ENCODE data around the gene VN1R5.
"Not testable (repeated sequence)": the region's sequence is repeated elsewhere in the genome, so short reads cannot be mapped to it uniquely, and the experiment has no call there.

Gene VN1R5

DNA sequence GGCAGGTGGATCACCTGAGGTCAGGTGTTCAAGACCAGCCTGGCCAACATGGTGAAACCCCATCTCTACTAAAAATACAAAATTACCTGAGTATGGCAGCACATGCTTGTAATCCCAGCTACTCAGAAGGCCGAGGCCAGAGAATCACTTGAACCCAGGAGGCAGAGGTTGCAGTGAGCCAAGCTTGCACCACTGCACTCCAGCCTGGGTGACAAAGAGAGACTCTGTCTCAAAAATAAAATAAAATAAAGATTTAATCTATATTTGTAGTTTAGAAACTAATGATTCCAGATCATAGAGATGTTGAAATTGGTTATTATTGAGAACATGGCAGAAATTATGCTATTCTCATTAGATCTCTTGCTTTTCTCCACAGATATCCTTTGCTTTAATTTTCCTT lies at the start of gene VN1R5:
Gene VN1R5, plus strand, starts transcription at position 301 of the 400 bp plus-strand sequence.
- not testable (repeated sequence) for DNase-seq

DNA sequence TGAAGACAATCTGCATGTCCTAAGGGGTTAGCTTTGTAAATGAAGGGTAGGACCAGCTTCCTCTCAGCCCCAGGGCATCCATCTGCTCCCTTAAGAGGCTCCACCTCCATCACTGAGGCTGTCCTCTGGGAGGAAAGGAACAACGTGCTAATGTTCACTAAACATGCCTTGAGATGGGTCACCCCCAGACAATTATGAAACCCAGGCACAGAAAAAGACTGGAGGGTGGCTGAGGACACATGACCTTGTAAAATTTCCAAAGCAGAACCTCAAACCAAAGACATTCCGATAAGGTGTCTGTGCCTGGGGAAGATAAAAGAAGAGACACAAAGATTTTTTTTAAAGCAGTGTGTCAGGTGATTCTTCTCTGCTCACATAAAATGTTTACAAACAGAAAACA lies 46.5 kb upstream of the VN1R5 start:
- peak; percentile 31 for DNase-seq

DNA sequence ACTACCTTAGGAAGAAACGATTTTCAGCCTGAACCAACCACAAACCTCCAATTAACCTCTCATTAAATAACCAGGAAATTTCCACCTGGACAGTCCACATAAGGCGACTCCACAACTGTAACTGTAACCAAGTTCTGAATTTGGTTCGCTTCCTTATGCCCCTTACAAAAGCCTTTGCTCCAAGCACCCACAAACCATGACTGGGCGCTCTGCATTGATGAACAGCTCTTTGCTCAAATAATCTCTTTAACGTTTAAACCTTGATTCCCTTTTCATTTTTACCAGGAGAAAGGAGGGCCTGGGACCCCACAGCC lies 45.9 kb upstream of the VN1R5 start:
- no peak for DNase-seq

DNA sequence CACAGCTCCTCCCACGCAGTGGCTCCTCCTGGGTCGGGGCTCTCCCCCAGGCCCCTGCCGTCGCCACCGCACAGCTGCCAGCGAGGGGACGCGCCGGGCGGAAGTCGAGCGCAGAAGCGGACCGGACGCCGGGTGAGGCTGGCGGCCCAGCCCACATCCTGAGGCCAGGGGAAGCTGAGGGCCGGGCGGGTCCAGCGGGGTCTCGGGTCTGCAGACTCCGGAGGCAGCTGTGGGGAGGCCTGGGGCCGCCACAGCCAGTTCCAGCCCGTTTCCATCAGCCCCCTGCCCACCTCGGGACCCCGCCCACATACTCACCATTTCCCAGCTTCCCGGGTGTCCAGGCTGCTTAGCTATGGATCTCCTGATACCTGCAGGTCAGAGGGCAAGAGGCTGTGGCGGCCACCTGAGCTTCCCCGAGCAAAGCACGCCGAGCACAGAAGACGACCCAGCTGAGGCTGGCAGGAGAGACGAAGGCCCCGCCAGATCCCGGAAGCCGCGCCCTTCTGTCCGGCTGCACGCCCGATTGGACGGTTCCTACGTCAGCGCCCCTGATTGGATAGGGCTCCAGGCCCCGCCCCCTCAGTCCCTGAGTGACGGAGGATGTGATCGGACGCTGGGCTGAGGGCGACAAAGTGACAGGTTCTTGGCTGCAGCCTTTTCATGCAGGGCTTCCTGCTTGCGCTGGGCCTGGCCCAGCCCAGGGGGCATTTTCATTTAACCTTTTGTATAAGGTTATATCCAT lies 45.3 kb upstream of the VN1R5 start:
- peak; percentile 94 for DNase-seq

DNA sequence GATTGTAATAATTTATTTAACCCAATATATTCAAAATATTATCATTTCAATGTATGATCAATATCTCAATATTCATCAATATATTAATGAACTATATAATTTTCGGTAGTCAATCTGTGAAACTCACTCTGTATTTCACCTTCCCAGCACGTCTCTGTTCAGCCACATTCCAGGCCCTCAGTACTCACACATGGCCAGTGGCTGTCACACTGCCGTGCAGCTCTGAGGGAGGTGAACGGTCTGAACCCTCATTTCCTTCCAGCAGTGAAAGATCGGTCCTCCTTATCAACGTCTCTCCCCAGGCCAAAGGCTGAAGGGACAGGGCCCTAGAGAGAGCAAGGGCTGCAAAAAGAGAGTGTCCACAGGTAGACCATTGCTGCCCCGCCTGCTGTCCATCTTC lies 44.5 kb upstream of the VN1R5 start:
- DNase-seq, result no peak

DNA sequence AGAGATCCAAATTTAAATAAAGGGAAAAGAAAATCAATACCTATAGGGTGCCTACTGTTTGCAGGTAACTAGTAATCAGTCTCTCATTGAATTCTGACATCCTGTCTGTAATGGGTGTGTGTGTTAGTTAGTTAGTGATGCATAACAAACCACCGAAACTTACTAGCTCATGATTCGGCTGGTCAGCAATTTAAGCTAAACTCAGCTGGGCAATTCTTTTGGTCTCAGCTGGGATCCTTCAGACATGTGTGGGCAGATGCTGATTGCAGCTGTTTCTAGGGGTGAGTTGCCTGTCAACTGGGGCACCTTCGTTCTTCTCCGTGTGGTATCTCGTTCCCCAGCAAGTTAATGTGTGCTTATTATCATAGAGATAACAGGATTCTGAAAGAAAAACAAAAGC lies 43.9 kb upstream of the VN1R5 start:
- no peak for DNase-seq

DNA sequence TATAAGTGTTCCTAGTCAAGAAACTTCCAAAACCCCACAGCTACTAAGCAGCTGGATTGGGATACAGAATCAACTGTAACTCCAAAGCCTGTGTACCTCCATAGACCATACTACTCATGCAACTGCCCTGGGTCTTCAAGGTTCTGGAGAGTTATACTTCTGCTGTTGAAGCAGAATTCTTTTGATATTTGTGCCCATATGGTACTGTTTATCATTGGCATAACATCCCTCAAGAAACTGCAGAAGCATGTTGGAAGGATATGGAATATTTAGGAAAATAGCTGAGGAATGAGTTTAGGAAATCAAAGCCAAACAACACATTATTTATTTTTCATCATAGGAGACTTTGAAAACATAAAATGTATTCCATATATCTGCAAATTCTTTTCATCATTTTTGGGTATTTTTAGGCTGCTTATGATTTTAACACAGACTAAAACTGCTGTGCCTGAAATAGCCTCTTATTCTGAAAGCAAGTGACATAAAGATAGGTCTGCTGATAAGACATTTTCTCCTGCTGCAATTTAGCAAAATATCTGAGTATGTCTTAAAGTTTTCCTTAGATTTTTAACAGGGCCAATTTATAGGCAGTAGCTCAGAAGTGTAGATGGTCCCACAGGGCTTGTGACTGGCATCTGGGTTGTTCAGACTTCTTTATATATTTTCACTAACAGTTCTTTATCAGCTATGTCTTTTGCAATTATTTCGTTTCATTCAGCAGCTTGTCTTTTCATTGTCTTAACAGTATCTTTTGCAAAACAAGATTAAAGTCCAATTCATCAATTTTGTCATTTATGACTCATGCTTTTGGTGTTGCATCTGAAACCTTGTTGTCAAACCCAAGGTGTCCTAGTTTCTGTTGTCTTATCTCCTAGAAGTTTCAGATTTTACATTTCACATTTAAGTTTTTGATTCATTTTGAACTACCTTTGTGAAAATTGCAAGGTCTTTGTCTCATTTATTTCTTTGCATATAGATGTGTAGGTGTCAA lies 43.0 kb upstream of the VN1R5 start:
- no peak for DNase-seq

DNA sequence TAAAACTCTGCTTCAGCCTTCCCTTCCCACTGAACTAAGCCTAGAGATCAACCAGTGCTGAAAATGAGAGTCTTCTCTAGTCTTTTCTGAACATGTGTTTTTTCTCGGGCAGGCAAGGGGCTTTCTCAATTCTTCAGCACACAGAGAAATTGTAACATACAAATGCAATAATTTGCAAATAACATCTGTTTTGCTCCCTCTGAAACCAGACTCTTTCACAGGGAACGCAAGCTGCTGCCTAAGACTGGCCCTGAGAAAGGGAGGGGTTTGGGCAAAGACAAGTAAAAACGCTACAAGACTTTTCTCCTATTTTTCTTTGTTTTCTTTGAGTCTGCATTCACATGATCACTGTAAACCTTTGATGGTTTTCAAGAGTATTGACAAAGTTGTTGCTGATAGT lies 39.6 kb upstream of the VN1R5 start:
- DNase-seq, result no peak

DNA sequence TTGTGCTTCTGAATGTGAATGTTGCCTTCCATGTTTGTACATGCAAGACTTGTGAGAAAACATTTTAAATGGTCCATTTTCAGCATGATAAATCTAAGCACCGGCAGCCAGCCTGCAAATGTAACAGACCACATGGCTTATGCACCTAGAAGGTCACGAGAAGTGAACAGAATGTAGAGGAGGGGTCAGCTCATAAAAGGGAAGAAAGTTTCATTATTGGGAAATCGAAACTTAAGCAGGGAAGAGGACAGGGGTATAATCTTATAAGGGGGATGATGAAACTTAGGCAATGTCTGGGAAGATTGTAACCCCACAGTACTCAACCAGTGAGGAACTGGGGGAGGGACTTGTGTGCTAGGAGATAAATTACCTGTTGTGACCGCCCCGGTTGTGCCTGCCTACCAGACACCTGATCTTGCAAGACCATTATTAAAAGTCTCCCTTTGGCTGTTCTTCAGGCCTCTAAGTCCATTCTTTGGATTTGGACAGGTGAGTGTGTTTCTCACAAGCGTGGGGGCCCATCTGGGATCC lies 37.7 kb upstream of the VN1R5 start:
- no peak for DNase-seq

DNA sequence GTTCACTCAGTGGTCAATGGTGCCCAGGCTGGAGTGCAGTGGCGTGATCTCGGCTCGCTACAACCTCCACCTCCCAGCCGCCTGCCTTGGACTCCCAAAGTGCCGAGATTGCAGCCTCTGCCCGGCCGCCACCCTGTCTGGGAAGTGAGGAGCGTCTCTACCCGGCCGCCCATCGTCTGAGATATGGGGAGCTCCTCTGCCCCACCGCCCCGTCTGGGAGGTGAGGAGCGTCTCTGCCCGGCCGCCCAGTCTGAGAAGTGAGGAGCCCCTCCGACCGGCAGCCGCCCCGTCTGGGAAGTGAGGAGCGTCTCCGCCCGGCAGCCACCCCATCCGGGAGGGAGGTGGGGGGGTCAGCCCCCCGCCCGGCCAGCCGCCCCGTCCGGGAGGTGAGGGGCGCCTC lies 35.6 kb upstream of the VN1R5 start:
- DNase-seq, result not testable (repeated sequence)

DNA sequence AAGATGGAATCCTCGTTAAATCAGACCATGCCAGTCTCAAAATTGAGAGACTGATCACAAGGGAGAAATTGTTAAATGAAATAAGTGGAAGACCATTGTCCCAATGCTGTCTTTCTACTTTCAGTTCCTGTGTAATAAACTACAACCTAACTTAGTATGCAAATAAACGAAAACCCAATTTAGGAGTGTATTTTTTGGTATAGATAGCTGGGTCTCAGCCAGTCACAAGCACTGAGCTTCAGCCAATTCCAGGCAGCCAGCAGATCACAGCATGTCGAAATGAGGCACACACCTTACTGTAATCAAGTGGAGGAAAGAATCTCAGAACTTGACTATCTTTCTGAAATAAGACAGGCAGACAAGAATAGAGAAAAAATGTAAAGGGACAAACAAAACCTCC lies 33.0 kb upstream of the VN1R5 start:
- DNase-seq, result no peak

DNA sequence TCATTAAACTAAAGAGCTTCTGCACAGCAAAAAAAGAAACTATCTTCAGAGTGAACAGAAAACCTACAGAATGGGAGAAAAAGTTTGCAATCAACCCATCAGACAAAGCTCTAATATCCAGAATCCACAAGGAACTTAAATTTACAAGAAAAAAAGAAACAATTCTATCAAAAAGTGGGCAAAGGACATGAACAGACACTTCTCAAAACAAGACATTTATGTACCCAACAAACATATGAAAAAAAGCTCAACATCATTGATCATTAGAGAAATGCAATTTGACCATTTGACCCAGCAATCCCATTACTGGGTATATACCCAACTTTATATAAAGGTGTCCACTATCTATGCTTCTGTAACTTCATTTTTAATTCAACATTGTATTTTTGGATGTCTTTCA lies 31.1 kb upstream of the VN1R5 start:
- no peak for DNase-seq

DNA sequence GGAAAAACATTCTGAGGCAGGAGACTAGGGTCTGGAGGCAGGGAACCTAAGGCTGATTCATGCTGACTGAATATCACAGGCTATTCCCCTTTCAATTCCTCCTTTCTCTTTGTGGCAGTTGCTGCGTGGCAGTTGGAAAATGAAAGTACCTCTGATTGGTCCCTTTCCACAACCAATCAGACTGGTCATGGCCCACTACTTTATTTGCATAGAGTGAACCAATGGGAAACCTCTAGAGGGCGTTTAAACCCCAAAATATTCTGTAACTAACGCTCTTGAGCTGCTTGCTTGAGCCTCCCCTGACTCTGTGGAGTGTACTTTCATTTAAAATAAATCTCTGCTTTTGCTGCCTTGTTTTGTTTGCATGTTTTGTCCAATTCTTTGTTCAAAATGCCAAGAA lies 27.7 kb upstream of the VN1R5 start:
- DNase-seq, result no peak

DNA sequence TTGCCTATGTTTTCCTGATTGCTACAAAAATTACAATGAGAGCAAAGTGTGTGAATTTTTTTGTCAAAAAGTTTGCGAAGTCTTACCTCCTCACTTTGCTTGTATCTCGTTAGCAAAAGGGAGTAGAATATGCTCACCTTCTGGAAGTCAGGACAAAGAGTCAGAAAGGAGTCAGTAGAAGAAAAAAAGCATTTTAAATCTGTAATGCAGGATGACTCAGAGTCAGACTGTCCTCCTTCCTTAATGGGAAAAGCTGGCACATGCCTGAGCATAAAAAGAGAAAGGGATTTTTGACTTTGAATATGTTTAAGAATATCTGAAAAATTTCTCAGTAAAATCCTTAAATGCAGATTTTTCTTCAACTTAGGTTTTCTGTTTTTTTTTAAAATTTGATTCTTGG lies 14.2 kb upstream of the VN1R5 start:
- no peak for DNase-seq

DNA sequence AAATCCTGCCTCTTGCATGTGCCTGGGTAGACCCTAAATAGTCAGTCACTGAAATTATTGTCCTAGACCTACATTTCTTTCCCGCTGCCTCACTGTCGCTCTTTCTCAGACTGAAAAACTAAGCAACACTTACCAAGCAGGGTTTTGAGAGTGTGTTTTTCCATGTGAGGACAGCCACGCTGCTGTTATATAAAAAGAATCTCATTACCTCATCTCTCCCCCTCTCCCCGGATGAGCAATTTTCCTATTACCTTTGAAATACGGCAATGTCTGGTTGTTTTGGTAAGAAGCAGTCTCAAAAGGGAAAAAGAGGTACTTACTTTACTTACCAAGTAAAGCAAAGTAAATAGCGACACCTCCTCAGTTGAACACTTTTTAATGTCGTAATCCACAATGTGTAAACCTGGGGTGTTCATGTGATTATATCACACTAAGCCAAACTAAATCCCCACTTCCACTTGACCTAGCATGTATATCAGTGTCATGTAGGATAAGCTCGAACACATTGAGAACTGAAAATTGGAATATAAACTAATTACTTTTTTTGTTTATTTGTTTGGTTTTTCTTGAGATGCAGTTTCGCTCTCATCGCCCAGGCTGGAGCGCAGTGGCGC lies 12.2 kb upstream of the VN1R5 start:
- no peak for DNase-seq

DNA sequence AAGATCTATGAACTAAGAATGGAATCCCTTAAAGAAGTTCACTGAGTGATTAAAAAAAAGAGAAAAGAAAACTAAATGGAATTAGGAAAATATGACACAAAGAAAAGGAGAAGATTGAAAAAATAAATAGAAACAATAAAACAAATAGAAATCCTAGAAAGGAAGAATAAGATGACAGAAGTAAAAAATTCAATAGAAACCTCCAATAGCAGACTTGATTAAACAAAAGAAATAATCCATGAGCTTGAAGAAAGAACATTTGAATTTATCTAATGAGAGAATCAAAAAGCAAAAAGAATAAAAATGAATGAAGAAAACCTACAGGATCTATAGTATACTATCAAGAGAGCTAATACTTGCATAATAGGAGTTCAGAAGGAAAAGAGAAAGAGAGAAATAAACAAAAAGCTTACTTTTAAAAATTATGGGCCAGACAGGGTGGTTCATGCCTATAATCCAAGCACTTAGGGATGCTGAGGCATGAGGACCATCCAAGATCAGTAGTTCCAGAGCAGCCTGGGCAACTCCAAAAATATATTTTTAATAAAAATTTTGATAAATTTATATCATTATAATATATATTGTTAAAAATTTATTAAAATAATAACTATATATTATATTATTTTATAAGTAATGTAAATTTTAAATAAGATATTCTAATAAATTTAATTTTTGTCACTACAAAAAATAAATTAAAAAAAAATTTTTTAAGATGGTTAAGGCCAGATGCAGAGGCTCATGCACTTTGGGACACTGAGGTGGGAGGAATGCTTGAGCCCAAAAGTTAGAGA lies 9.4 kb upstream of the VN1R5 start:
- no peak for DNase-seq

DNA sequence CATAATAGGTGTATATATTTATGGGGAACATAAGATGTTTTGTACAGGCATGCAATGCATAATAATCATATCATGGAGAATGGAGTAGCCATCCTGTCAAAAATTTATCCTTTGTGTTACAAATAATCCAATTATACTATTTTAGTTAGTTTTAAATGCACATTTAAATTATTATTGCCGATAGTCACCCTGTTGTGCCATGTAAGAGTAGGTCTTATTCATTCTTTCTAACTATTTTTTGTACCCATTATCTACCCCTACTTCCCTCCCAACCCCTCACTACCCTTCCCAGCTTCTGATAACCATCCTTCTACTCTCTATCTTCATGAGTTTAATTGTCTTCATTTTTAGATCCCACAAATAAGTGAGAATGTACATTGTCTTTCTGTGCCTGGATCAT lies 8.3 kb upstream of the VN1R5 start:
- no peak for DNase-seq

DNA sequence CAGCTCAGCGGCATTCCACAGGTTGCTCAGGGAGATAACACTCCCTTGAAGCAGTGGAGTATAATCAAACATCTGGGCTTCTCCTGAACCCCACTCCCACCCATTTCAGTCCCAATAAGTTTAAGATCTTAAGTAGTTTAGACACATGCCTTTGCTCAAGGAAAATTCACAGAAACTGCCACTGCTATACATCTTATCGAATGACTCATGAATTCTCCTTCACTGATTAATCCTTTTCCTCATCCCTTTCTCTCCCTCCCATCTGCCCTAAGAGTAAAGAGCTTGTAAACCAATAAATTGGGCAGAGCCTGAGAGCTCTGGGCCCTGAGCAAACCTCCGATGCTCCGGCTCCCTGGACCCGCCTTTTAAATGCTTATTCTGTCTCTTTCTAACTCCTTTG lies 10.2 kb downstream of the VN1R5 start:
- no peak for DNase-seq

DNA sequence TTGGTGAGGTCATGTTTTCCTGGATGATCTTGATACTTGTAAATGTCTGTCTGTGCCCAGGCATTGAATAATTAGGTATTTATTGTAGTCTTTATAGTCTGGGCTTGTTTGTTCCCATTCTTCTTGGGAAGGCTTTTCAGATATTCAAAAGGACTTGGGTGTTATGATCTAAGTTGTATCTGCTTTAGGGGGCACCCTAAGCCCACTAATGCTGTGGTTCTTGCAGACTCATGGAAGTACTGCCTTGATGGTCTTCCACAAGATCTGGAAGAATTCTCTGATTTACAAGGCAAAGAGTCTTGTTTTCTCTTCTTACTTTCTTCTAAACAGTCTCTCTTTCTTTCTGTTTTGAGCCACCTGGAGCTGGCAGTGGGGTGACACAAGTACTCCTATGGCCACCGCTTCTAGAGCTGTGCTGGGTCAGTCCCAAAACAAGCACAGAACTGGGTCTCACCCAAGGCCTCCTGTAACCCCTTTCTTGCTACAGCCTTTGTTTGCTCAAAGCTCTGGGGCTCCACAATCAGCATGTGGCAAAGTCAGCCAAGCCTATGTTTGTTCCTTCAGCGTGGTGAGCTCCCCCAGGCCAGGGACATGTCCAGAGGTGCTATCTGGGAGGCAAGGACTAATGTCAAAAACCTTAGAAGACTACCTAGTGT lies 12.6 kb downstream of the VN1R5 start:
- no peak for DNase-seq

DNA sequence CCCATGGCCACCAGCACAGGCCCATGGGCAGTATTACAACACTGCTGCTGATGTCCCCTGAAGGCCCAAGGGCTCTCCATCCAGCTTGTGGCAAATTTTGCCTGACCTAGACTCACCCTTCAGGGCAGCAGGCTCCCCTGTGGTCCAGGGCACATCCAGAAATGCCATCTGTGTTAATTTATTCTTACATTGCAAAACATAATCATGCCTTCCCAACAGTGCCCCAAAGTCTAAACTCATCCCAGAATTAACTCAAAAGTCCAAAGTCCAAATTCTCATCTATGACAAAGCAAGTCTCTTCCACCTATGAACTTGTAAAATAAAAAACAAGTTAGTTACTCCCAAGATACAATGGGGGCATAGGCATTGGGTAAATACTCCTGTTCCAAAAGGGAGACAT lies 13.3 kb downstream of the VN1R5 start:
- DNase-seq, result no peak

DNA sequence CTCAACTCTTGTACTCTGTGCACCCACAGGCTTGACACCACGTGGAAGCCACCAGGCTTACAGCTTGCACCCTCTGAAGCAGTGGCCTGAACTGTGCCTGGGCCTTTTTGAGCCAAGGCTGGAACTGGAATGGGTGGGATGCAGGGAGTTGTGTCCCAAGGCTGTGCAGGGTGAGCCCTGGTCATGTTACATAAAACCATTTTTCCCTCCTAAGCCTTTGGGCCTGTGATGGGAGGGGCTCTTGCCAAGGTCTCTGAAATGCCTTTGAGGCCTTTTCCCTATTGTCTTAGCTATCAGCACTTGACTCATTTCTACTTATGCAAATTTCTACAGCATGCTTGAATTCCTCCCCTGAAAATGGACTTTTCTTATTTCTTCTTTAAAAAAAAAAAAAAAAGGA lies 14.1 kb downstream of the VN1R5 start:
- DNase-seq, result no peak

DNA sequence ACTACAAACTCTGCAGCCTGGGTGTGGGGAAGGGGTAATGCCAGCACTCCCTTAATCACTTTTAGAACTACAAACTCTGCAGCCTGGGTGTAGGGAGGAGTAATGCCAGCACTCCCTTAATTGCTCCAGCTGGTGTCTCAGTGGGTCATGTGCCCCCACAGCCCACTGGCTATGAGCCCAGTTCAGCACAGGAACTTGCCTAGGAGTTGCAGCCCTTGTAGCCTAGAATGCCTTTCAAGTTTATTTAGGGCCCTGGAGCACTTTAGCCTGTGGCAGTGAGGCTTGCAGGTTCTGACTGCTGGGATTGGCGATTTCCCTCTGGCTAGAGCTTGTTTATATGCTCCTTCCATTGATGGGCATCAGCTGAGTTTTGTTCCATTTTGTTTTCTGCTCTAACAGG lies 17.1 kb downstream of the VN1R5 start:
- DNase-seq, result no peak
